Heart right ventricle (tissue), 16 donors: Measurements from ENCODE around the gene WDR77. TPM values are rescaled to one million over a fixed set of nuclear protein-coding genes. Genes with fewer than 3 reads are reported as not detected.

Source experiments
- ATAC-seq, 8 donors: fragments of 200-7000 bp; cut with Tn5 transposase; one replicate each; pipeline ENCODE4 v1.9.1; 2020; ENCODE audit warnings: mild to moderate bottlenecking in 8 of 8, moderate library complexity in 8 of 8, moderate number of reproducible peaks in 1 of 8
- DNase-seq, 2 donors: peaks; one replicate each; pipeline ENCODE4 v3.0.0-alpha.2; 2020
- H3K27ac ChIP-seq, 10 donors: fragments of 200-600 bp; sonication (generic) in 2 of 10; one replicate each; pipeline versions ENCODE4 v1.5.0 to v1.8.0; 2020 to 2022; ENCODE audit warnings: mild to moderate bottlenecking in 3 of 10
- H3K27me3 ChIP-seq, 7 donors: fragments of 200-600 bp; one replicate each; pipeline ENCODE4 v1.8.0; 2021 to 2022; ENCODE audit warnings: mild to moderate bottlenecking in 2 of 7
- H3K36me3 ChIP-seq, 9 donors: fragments of 200-600 bp; sonication (generic) in 1 of 9; one replicate each; pipeline versions ENCODE4 v1.5.0 to v1.8.0; 2020 to 2022; ENCODE audit warnings: mild to moderate bottlenecking in 2 of 9
- H3K4me1 ChIP-seq, 9 donors: fragments of 200-600 bp; sonication (generic) in 1 of 9; one replicate each; pipeline versions ENCODE4 v1.5.0 to v1.8.0; 2020 to 2022; ENCODE audit warnings: mild to moderate bottlenecking in 4 of 9
- H3K4me3 ChIP-seq, 10 donors: fragments of 200-600 bp; sonication (generic) in 2 of 10; one replicate each; pipeline versions ENCODE4 v1.5.0 to v1.8.0; 2020 to 2022; ENCODE audit warnings: mild to moderate bottlenecking in 7 of 10, moderate library complexity in 2 of 10
- H3K9me3 ChIP-seq, 11 donors: fragments of 200-600 bp in 10 of 11; sonication (generic) in 2 of 11; one replicate each; pipeline versions ENCODE4 v1.5.0 to v1.8.0; 2013 to 2022; ENCODE audit warnings: mild to moderate bottlenecking in 2 of 11, control low read depth in 1 of 11, moderate library complexity in 1 of 11
- CTCF ChIP-seq, 9 donors: fragments of 200-600 bp; sonication (generic) in 2 of 9; IDR thresholded peaks; one replicate each; pipeline versions ENCODE4 v1.5.0 to v1.8.0; 2021 to 2022; ENCODE audit warnings: antibody characterized with exemption in 9 of 9, mild to moderate bottlenecking in 5 of 9, moderate library complexity in 1 of 9
- WGBS, 2 donors: extraction: QIAGEN DNeasy Blood & Tissue Kit; methylation state at CpG; one replicate each; pipeline ENCODE4 v1.1.7; 2013; ENCODE audit warnings: inconsistent platforms in 1 of 2; 5-methylcytosine and 5-hydroxymethylcytosine counted together
- intact Hi-C, 10 donors: fragments of 100-400 bp; cut with DNase I; formaldehyde crosslinking; loops; one replicate each; pipeline versions ENCODE4 v1.11.1 to v1.14.2; 2022
- polyA plus RNA-seq, 2 donors: library from polyadenylated mRNA; stranded (reverse); fragments of 200-250 nt; gene quantifications; one replicate each; pipeline ENCODE4 v1.2.3, GENCODE V29; 2013
- total RNA-seq, 10 donors: library from RNA; stranded (reverse); fragmentation: NEBNext Ultra II Directional in 3 of 10; extraction: Animal tissue kit (Norgen Biotek cat#: 25700) in 3 of 10; gene quantifications; one replicate each; pipeline versions ENCODE4 v1.2.1 to v1.2.4, GENCODE V29; 2021 to 2023
- donor health status: Arrhythmogenic right ventricular cardiomyopathy.
- donor health status: ischemic (EF 13 %, LVEDD 7.1; RV severe dilation, severe dysfunction).
- donor health status: healthy with polysubstance abuse.
- donor health status: DM: no; HTN: yes; CAD: no.
- donor health status: DM: no; HTN: no; CAD: no.
- donor health status: ischemic (EF 25% LVEDD 6.9; RV normal size, moderate dysfunction).
- donor health status: ischemic (EF 25% LVEDD 5.7; RV mildly dilated, moderate dysfunction).
- donor health status: healthy.
- donor health status: DM: yes; HTN: yes; CAD: no.
- donor health status: Ischemic cardiomyopathy.
- donor health status: ischemic (EF 35%, LVEDD 5.7; RV mildly dilated, moderate dysfunction).
- donor health status: nonischemic (EF 11% LVEDD 7.7; RV severe dilation, severe dysfunction).
- donor health status: DM: yes; HTN: yes; CAD: no.
- donor health status: PGD.
- donor health status: ischemic (EF 29% LVEDD 5.4; RV normal size, mild dysfunction).
- donor health status: nonischemic (EF 23%, LVEDD 6.1; RV moderate dilation, normal function).

WDR77 gene
- total and polyA plus RNA-seq, 12 donors = 21.4 to 55.8 (median 35.3) TPM

GRCh38 chr1:111481387-111482221, 32.5 kb upstream of the WDR77 start:
- no peaks in the 10 kb centered on the region for H3K27me3 ChIP-seq
- 21 to 24% methylated on average over 8 of the region's 8 CpGs for WGBS, 2 donors
- H3K9me3 ChIP-seq = no peaks in the 10 kb centered on the region
- no peak overlapping the region for H3K4me3 ChIP-seq
- TF ChIP-seq CTCF (IDR thresholded peaks at IDR 0.05) = peak; percentile 56 to 87 (median 73)
- DNase-seq = peak; percentile 76 to 86
- peak overlapping the region in 4 of 10 donors; percentile 39 to 45 (median 44) for H3K27ac ChIP-seq
- H3K36me3 ChIP-seq = peaks cover 0 to 21% (median 0%) of the 10 kb centered on the region in 9 donors
- ATAC-seq = peak; percentile 93 to 97 (median 96)
- intact Hi-C loops = loop anchor here in 8 of 10 donors (1.0 to 10.0 kb wide), 9 partner anchors 171 to 893 kb away; partner anchors contain the start of gene DDX20 (in 2 of the 8)
- H3K4me1 ChIP-seq = peaks cover 0 to 74% (median 26%) of the 10 kb centered on the region in 9 donors

- no peaks in the 10 kb centered on the region for H3K9me3 ChIP-seq
- H3K27ac ChIP-seq = peak overlapping the region in 1 of 10 donors; percentile 45
- 70 to 74% methylated on average over 1 of the region's 1 CpG for WGBS, 2 donors
- peaks cover 0 to 21% (median 0%) of the 10 kb centered on the region in 9 donors for H3K36me3 ChIP-seq
- DNase-seq (no peak), ATAC-seq (no peak)
- no peaks in the 10 kb centered on the region for H3K27me3 ChIP-seq
- H3K4me3 ChIP-seq = no peak overlapping the region
- TF ChIP-seq CTCF (IDR thresholded peaks at IDR 0.05) = no peak
- peaks cover 4 to 83% (median 35%) of the 10 kb centered on the region in 9 donors for H3K4me1 ChIP-seq
- intact Hi-C loops = loop anchor here in 8 of 10 donors (1.0 to 10.0 kb wide), 8 partner anchors 172 to 894 kb away; partner anchors contain the start of gene DDX20 (in 2 of the 8)
These were observed 31.6 kb upstream of the WDR77 start for GRCh38 chr1:111480674-111481073.

GRCh38 chr1:111476761-111477309, 27.8 kb upstream of the WDR77 start:
- intact Hi-C loops = loop anchor here in 1 of 10 donors (10.0 kb wide), 1 partner anchor 888 kb away; no protein-coding TSS in a partner anchor
- WGBS, 2 donors = 31 to 48% methylated on average over 2 of the region's 2 CpGs

More at GRCh38 chr1:111476761-111477309, 27.8 kb upstream of the WDR77 start:
- Histone ChIP-seq H3K4me1 (peaks cover 5 to 93% (median 53%) of the 10 kb centered on the region in 9 donors), H3K4me3 (peak overlapping the region in 1 of 10 donors; percentile 58), H3K36me3 (peaks cover 0 to 29% (median 0%) of the 10 kb centered on the region in 9 donors), H3K9me3 (no peaks in the 10 kb centered on the region), H3K27me3 (no peaks in the 10 kb centered on the region), H3K27ac (peak overlapping the region in 7 of 10 donors; percentile 6 to 93 (median 43))
- TF ChIP-seq CTCF (IDR thresholded peaks at IDR 0.05) = no peak
- ATAC-seq (no peak), DNase-seq (no peak)
